NCI-H1417 (cell line): ENCODE results near the gene DEXI.
A peak's percentile ranks its signal among the peaks of the same experiment; 100 is the strongest.

Source experiments
- DNase-seq, 3 experiments: peaks; one replicate each; lab custom pipeline; 2025; lab: John Stamatoyannopoulos, UW

Gene DEXI

DNA sequence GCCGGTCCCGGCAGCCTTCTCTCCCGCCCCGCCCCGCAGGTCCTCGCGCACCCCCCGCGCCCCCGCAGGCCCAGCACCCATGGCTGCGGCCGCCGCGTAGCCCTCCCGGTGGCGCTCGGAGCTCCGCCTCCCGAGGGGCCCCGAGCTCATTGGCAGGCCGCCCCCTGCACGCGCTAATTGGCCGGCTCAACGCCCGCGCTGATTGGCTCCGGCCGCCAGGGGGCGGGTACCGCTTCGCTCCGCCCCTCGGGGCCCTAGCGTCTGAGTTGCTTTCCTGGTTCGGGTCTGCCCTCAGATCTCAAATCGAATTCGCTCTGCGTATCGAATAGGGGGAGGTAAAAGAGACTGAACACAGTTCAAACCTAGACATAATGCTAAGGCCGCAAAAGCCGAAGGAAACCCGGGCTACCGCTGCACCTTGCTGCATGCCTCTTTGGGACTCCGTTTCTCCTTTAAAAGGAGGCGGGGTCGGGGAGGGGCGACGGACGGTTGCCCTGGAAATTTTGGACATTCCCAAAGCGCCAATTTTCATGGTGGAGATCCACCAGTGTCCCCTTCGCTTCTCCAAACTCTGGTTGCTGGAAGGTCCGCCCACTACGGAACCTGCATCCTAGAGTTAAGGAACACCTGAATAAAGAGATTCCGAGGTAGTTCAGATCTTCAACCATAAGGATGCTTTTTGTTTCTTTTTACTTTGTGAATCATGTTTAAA, at the start of gene DEXI:
DEXI (minus strand) TSS at position 117 of the 712 bp plus-strand sequence. CDS start 463 bp downstream, outside the sequence.
- peak; percentile 90 to 94 (median 93) for DNase-seq

DNA sequence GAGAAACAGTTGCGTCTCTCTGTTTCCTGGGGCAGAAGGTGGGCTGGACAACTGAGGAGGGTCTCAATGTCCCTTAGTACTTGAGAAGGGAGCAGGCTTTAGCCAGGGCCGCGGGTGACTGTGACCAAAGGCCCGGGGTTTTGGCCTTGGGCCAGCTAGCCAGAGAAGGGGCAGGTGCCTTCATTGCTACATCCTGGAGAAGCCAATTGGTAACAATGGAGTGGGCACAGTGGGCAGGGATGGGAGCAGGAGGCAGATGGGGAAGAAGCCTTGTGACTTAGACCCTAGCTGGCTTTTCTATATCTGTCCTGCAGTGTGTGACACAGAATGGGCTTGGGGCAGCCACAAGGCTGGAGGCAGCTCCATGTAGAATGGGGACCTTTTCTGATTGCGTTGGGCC, 48.1 kb upstream of the DEXI start:
- DNase-seq = peak in 1 of 3 experiments; percentile 3

DNA sequence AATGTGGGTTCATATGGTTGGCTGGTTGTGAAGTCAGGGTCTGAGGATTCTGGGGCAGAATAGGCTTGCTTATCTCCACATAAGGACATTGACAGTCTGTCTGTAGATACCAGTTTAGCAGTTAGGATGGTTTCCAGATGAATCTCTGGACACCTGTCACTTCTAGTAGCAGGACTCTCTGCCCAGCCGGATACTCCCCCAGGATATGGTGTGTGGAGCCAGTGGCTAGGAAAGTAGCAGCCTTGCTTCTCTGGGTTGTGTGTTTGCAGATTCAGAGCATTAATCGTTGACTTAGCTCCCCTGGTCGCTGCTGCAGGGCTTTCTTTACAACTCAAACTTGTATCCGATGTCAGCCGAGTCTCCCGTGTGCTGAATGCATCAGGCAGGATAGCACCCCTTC, 47.3 kb upstream of the DEXI start:
- DNase-seq = no peak

DNA sequence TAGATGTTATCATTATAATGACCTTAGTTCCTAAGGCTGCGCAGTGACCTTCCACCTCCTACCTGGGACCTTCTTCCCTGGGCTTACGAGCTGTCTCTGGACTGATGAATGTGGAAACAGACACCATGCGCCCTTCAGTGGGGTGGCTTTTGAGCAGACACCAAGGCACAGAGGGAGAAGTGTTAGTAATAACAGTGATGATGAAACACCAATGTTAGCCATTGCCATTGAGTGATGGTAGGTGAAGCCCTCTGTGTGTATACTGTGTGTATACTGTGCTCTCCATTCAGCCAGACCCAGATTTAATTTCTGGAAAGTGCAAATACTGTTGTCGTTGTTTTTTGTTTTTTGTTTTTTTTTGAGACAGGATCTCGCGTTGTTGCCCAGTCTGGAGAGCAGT, 46.6 kb upstream of the DEXI start:
- no peak for DNase-seq

DNA sequence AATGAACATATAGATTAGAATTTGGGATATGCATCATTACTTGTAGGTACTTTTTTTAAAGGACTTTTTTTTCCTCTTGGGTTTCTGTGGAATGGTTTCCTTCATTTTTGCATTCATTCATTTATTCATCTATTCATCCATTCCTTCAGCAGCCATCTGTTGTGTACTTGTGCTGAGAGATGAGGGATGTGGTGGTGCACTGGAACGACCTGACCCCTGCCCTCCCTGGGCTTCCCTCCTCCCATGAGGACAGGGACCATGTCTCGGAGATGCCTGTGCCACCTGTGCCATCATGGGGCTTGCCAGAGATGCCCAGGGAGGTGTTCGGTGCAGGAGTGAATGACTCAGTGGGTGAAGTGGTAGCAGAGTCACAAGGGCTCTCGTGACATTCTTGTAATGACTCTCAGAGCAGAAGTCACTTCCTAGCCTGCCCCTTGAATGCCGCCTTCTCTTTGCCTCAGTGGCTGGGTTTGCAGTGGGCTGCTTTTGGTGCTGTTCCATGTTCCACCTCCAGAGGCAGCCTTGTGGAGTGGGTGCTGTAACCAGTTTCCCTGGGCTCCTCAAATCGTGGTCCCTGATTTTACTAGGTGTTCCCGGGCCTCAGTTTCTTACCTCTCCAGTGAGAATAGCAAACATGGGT, 46.0 kb upstream of the DEXI start:
- DNase-seq = no peak

DNA sequence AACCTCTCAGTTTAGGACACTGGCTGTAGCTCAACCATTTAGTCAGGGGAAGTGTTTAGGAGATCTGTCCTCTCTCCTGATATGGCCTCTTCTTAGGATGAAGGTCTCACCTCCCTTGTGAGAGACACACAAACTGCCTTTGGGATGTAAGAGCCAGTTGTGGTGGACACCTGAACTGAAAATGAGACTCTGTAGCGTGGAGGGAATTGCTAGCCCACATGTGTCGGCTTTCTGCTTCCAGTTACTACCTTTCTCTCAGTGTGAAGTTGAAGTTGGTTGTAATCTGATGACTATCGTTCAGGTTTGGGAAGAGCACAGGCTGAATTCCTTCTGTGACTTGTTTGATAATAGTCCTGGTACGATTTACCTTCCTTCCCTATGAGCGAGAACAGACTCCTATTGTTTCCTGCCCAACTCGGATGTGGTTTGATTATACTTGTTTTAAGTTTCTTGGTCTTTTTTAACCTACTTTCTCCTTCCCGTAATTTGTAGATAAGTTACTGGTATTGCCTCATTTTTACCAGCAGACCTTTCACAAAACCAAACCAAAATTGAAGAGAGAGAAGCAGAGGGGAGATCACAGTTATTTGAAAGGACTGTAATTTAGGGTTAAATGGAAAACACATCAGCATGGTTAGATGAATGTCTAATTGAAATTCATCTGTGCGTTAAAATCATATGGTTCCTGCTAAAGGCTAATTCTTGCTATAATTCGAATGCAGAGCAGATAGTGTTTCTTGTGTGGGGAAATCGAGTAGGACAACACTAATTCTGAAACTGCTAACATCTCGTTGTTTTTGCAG, 45.3 kb upstream of the DEXI start:
- no peak for DNase-seq

DNA sequence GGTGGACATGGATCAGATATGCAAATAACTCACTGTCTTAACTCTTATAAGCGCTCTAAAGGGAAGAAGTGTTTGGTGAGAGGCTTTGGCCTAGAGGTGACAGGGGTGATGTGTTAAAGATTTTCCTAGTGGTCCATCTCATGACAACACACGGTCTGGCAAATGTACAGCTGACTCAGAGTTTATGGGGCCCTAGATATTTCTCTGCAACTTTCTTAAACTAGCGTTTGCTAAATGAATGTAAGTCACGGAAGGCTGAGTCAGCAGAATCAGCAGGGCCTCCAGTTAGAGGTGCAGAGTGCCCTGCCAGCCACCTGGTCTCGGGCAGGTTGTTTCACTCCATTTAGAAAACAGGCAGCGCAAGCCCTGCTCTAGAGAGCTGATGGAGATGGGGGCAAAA, 42.2 kb upstream of the DEXI start:
- peak in 1 of 3 experiments; percentile 30 for DNase-seq

DNA sequence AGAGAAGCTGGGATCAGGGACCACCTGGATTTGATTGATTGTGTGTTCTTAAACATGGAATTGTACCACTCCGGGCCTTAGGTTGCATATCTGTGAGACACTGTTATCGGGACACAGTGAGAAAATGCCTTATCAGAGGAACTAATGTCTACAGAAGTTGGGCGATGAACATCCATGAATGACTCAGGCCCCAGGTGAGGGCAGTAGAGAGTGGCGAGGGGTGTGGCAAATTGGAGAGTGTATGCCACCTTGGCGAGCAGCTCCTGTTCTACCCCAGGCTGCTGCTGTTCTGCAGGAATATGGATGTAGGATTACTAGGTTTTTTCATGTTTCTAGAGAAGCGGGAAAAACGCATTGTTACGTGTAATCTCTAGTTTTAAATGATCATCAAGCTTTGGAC, 40.9 kb upstream of the DEXI start:
- DNase-seq = peak in 2 of 3 experiments; percentile 6 to 35

DNA sequence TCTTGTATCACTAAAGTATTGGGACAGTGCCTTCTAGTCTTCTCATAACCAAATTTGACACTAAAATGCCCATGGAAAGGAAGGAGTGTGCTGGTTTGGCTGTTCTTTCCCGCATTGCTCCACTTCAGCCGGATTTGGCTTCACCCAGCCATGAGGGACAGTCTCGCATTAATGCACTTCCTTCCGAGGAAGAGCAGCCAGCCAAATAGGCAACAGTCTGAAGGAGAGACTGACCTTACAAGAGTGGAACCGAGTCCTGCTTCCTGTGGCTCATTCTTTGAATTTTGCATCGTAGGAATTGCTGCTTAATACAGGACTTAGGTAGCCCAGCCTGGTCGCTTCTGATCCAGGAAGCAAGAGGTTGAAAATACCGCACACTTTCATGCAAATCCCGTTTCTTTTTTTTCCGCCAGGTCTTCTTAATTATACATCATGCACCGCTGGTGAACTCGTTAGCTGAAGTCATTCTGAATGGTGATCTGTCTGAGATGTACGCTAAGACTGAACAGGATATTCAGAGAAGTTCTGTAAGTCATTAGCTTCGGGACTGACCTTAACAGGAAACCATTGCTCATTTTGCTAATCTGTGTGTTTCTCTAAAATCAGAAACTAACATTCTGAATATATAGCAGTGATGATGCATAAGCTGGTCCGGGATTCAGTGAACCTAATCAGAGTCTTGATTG, 40.3 kb upstream of the DEXI start:
- DNase-seq = no peak

DNA sequence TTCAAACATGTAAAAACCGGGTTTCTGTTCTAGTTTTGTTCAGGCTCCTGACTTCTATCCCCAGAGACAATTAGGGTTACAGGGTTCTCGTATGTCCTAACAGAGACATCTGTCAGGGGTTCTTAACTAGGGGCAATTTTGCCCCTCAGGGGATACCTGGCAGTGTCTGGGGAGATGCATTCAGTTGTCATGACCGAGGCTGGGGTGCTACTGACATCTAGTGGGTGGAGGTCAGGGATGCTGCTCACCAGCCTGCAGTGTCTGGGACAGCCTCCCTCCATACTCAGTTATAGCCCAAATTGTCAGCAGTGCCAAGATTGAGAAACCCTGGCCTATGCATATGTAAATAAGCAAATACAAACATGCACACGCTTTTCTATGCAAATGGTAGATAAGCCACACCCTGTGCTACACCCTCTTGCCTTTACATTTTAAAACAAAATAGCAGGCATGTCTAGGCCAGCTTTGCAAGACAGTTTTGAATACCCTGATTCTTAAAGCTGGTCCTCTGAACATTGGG, 39.5 kb upstream of the DEXI start:
- peak in 1 of 3 experiments; percentile 2 for DNase-seq

DNA sequence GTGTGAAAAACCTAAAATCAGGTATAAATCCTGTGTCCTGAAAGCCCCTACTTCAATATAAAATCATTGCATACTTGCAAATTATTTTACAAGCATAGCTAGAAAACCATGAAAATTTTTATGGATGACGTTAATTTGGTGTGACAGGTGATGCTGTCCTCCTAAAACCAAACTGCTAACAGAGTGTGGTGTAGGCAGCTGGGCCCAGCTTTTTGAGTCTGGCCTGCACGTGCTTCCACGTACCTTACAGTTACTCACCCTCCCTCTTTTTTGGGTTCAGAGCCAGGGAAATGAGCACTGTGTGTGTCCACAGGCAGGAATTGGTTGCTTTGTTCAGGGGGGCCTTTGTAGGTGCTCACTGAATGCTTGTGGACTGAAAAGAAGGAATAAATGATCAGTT, 38.5 kb upstream of the DEXI start:
- DNase-seq = no peak

DNA sequence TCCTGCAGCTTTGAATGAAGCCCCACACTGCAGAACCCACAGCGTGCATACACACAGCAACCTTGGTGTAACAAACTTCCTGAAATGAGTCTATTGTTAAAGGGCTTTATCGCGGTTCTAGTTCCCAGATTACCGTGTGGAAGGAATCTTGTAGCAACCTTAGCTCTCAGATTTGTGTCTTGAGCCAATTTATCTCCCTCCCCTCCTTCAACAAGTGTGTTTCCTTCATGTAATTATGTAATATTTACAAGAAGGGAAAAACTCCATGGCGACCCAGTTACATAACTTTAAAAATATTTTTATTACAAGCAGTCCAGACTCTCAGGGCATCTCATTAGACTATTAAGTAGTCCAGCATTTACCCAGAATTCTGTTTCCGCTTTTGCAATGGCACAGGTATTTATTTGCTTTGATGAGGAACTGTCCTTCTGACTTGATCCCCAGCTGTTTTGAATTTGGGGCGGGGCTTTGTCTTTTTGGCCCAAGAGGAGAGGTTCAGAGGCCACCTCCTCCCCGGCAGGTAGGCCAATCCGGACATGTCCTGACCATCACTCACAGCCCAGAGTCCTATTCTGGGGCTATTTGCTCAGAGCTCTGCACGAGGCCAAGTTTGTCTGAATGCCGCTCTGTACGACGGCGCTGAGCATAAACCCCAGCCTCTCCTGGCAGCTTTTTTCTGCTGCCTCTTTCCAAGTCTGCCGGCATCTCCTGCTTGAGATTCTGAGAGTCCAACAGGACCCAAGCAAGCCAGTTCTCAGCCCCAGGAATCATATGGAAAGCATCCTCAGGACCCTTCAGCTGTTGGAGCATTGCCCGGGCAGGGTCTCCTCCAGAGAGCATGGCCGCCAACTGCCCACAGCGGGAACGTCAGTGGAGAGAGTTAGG, 37.7 kb upstream of the DEXI start:
- no peak for DNase-seq

DNA sequence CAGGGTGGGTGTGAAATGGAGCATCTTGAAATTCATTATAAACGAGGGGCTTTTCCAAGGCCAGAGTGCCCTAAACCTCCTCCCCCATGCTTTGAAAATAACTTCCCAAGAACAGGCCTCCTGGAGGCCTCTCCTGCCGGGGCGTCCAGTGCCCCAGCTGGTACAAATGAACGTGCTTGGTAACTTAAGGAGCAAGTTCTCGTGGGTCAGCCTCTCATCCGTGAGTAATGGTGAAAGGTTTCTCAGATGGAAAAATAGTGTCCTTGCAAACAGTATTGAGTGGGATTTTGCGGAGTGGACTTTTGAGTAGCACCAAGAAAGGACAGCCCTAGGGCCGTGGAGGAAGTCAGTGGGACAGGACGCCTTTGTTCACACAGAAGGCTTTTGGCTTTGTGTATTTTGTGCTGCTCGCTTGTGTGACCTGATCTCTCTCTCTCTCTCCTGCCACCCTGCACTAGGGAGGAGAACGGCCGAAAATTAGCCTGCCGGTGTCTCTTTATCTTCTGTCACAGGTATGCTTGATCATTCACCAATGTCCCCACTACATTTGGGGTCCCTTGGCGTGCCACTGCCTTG, 36.7 kb upstream of the DEXI start:
- no peak for DNase-seq

DNA sequence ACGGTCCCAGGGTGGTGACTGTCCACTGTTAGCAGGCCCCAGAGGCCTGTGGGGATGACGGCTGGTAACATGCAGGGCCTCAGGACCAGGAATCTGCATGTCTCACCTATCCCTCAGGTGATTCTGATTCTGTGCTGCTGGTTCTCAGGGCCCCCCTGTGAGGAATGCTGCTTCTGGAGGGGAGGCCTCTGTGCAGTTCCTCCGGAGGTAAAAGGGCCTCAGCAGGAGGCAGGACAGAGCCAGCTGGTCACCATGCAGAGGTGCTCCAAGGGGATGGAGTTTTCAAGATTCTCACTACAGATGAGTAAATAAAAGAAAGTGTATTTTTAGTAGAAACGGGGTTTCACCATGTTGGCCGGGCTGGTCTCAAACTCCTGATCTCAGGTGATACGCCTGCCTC, 35.9 kb upstream of the DEXI start:
- DNase-seq = no peak

DNA sequence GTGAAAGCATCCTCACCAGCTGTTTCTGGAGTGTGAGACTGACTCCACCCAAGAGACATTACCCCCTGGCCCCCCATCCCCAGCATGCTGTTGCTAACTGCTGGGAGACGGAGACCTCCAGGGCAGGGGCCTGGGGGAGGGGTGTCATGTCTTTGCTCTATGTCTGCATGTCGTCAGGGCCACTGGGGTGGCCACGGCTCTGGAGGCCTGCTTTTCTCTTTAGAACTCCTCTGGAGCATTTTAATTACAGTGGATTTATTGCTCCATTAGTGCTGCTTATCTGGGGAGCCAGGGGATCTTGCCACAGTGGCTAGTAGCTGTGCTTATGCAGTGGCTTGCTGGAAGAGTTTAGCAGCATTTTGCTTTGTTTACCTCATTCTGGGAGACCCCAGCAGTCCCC, 34.4 kb upstream of the DEXI start:
- peak in 1 of 3 experiments; percentile 46 for DNase-seq

DNA sequence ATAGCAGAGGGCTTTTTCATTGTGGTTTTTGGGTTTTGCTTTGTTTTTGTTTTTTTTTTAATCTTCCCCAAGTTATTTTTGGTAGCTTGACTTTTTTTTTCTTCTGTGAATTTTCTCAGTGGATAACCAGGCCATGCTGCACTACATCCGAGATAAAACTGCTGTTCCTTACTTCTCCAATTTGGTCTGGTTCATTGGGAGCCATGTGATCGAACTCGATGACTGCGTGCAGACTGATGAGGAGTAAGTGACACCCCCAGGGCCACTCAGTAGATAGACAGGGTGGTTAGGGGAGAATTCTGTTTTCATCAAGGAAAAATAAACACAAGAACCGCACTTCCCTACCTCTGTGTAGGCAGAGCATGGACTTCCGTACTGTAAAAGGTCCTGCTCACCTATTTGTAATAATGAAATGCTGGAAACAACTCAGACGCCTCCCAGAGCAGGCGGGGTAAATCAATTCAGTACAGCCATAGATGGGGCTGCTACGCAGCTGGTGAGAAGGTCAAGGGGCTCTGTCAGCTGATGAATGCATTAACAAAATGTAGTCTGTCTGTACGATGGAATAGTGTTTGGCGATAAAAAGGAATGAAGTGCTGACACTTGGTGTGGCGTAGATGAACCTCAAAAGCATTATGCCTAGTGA, 30.7 kb upstream of the DEXI start:
- no peak for DNase-seq

DNA sequence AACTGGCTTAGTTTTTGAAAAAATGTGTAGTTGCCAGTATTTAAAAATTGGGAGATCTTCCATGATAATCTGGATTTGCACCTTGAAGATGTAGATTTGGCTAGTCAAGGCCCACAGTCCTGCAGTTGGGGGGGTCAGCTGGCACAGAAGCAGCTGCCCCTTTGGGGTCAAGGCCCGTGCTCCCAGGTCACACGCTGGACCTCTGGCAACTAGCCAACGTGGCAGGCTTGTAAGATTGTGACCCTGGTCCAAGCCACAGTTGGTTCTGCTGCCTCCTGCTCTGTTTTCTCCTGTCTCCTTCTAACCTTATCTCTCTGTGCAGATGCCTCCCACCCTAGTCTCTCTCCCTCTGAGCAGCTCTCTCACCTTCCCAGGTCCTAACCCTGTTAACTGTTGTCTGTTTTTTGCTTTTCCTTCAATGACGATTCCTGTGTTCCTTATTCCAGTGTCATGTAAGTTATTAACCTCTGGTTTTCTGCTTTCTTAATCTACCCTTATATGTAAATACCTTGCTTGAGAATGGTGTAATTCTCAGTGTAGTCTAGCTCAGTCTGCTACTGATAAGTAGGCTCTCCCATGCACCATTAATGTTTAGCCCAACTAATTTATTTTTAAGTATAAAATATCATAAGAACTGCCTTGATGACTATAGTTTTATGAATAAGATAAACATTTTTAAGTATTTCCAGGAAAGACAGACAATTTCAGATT, 30.0 kb upstream of the DEXI start:
- DNase-seq = no peak

DNA sequence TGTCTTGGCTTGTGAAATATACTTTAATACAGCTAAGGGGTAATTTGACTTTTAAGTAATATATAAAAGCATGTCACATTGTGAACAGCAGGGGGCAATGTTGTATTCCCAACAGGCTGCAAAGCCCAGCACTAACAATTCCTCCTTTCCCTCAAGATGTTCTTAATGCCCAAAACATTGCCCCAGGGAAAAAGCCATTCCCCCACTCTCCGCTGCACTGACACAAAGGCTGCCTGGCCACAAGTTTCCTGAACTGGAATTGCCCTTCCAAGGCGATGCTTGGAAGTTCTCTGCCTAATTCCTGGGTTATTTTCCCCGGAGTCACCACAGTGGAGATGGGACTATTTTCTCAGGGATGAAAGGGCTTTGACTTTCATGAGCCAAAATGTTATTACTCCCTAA, 29.3 kb upstream of the DEXI start:
- DNase-seq = peak; percentile 29 to 78 (median 55)

DNA sequence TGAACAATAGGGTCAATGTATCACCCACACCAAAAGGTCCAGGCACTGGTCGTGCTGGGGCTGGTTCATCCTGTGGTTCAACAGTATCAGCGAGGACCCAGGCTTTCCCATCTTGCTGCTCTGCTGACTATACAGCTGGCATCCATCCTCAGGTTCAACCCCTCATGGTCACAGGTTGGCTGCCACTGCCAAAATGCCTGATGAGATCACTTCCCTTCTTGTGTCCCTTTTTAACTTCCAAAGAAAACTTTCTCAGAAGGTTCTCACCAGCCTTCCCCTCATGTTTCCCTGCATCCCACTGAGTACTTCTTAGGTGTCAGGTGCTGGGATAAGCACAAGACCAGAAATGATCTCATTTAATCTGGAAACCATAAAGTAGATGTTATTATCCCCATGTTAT, 27.8 kb upstream of the DEXI start:
- DNase-seq = no peak

DNA sequence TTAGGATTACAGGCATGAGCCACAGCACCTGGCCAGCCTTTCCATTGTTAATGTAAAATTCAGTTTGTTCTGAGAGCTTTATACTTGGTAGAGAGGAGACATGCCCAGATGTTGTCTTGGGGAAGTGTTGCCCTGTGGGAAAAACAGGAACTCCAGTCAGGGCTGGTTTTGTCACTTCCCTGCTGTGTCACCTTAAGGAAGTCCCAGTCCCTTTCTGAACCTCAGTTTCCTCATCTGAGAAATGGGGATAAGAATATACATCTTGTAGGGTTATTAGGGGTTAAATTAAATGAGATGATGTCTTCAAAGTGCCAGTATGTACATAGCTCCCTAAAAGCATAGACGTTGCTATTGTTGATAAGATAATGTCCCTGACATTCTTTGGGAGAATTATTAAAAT, 27.3 kb upstream of the DEXI start:
- no peak for DNase-seq
